Measurements from ENCODE around the gene FBXL13.

Gene FBXL13

DNA sequence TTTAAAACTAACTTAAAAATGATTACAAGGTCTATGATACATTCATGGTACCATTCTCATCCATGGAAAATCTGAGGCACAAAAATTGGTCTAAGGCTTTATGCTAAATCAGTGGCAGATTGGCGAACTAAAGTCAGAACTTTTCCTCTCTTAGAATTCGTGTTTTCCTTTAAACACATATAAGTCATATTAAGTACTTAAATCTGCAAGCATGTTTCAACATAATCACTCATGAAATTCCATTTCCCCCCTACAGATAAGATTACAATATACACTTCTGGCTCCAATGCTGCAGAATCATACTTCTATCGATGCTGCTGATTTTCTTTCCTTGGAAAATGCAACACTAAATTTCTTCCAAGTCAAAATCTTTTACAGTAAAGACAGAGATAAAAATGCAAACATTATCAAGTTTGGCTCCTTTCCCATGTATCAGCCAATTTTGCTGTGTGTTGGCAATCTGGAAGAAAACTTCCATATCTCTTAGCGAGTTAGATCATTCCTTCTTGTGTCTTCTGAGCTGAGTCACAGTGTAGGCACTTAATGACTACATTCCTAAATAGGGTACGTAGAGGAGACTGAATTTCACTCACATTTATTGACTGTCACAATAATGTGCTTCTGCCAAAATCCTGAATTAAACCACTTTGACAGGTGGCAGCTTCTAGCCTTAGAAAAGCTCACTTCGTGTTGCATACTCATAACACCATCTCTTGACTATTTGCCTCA lies 238.2 kb downstream of the FBXL13 start:
- no CpG with 5 or more reads among the region's 6 CpGs for WGBS (ENCODE audit: extremely low coverage, insufficient coverage, insufficient read length)
- no peak overlapping the region for H2BK120ac ChIP-seq (ENCODE audit: insufficient read depth, low read length, poor library complexity)
- H2BK12ac ChIP-seq (ENCODE audit: low read length) = no peak overlapping the region
- H3K23ac ChIP-seq (ENCODE audit: low read length) = no peak overlapping the region
- H3K18ac ChIP-seq (ENCODE audit: low read length) = no peak overlapping the region
- no peaks in the 10 kb centered on the region for H3K36me3 ChIP-seq (ENCODE audit: control insufficient read depth in 1 of 2, insufficient read depth in 2 of 2, low read length in 2 of 2)
- no peaks in the 10 kb centered on the region for H3K79me1 ChIP-seq (ENCODE audit: low read length)
- H3K4me3 ChIP-seq (ENCODE audit: low read depth, low read length) = no peak overlapping the region
- H3K14ac ChIP-seq (ENCODE audit: low read length) = no peak overlapping the region
- no peaks in the 10 kb centered on the region for H3K27me3 ChIP-seq (ENCODE audit: insufficient read depth, low read length)
- no peak overlapping the region for H4K91ac ChIP-seq (ENCODE audit: low read depth, low read length)
- H3K79me2 ChIP-seq (ENCODE audit: control insufficient read depth, insufficient read depth, low read length, poor library complexity) = no peaks in the 10 kb centered on the region
- H3K4me1 ChIP-seq (ENCODE audit: control insufficient read depth in 1 of 2, insufficient read depth in 2 of 2, low read length in 2 of 2) = peaks cover 2 to 5% of the 10 kb centered on the region in 2 experiments
- no peak overlapping the region for H2BK5ac ChIP-seq (ENCODE audit: low read depth, low read length, poor library complexity)
- no peak overlapping the region for H2AFZ ChIP-seq (ENCODE audit: insufficient read depth, low read length, poor library complexity)
- no peak overlapping the region for H4K12ac ChIP-seq (ENCODE audit: low read depth, low read length)
- H3K4ac ChIP-seq (ENCODE audit: low read depth, low read length) = no peak overlapping the region
- no peaks in the 10 kb centered on the region for H3K9me3 ChIP-seq (ENCODE audit: insufficient read depth, low read depth, low read length)
- H3K9ac ChIP-seq (ENCODE audit: low read length) = no peak overlapping the region
- H3K27ac ChIP-seq (ENCODE audit: low read depth, low read length) = no peak overlapping the region
- peak; percentile 2 to 69 for DNase-seq
- H3K4me2 ChIP-seq (ENCODE audit: low read length) = no peak overlapping the region
- H4K8ac ChIP-seq (ENCODE audit: low read depth, low read length) = no peak overlapping the region
- H2AK5ac ChIP-seq (ENCODE audit: low read length) = no peak overlapping the region

DNA sequence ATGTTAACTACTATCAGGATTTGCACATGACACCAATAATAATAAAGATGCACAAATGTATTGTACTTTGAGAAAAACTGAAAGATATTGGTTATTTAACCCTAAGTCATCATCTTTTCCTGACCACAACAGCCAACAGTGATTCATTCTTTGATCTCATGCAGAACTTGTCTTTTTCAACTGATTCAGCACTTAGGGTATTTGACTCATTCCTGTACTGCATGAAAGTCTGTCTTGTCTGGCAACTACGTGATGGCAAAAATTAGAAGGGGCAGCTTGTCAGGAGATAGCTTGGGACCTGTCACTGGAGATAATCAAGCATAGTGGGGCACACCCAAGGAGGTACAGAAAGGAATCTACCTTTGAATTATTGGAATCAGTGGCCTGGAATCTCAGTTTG lies 239.6 kb downstream of the FBXL13 start:
- no peaks in the 10 kb centered on the region for H3K36me3 ChIP-seq (ENCODE audit: control insufficient read depth in 1 of 2, insufficient read depth in 2 of 2, low read length in 2 of 2)
- WGBS (ENCODE audit: extremely low coverage, insufficient coverage, insufficient read length) = no CpG with 5 or more reads among the region's 1 CpG
- no peaks in the 10 kb centered on the region for H3K79me1 ChIP-seq (ENCODE audit: low read length)
- H3K14ac ChIP-seq (ENCODE audit: low read length) = no peak overlapping the region
- H3K4me3 ChIP-seq (ENCODE audit: low read depth, low read length) = no peak overlapping the region
- no peaks in the 10 kb centered on the region for H3K79me2 ChIP-seq (ENCODE audit: control insufficient read depth, insufficient read depth, low read length, poor library complexity)
- H2AFZ ChIP-seq (ENCODE audit: insufficient read depth, low read length, poor library complexity) = no peak overlapping the region
- no peak overlapping the region for H4K12ac ChIP-seq (ENCODE audit: low read depth, low read length)
- H2BK120ac ChIP-seq (ENCODE audit: insufficient read depth, low read length, poor library complexity) = no peak overlapping the region
- H4K8ac ChIP-seq (ENCODE audit: low read depth, low read length) = no peak overlapping the region
- H3K4me2 ChIP-seq (ENCODE audit: low read length) = no peak overlapping the region
- DNase-seq = peak in 1 of 2 donors; percentile 12
- no peak overlapping the region for H2BK12ac ChIP-seq (ENCODE audit: low read length)
- H2BK5ac ChIP-seq (ENCODE audit: low read depth, low read length, poor library complexity) = no peak overlapping the region
- H3K18ac ChIP-seq (ENCODE audit: low read length) = no peak overlapping the region
- no peak overlapping the region for H2AK5ac ChIP-seq (ENCODE audit: low read length)
- H3K9me3 ChIP-seq (ENCODE audit: insufficient read depth, low read depth, low read length) = no peaks in the 10 kb centered on the region
- H3K23ac ChIP-seq (ENCODE audit: low read length) = no peak overlapping the region
- no peak overlapping the region for H3K4ac ChIP-seq (ENCODE audit: low read depth, low read length)
- H3K4me1 ChIP-seq (ENCODE audit: control insufficient read depth in 1 of 2, insufficient read depth in 2 of 2, low read length in 2 of 2) = peaks cover 2 to 5% of the 10 kb centered on the region in 2 experiments
- H3K27me3 ChIP-seq (ENCODE audit: insufficient read depth, low read length) = no peaks in the 10 kb centered on the region
- peak overlapping the region; percentile 39 for H3K27ac ChIP-seq (ENCODE audit: low read depth, low read length)
- no peak overlapping the region for H4K91ac ChIP-seq (ENCODE audit: low read depth, low read length)
- no peak overlapping the region for H3K9ac ChIP-seq (ENCODE audit: low read length)

DNA sequence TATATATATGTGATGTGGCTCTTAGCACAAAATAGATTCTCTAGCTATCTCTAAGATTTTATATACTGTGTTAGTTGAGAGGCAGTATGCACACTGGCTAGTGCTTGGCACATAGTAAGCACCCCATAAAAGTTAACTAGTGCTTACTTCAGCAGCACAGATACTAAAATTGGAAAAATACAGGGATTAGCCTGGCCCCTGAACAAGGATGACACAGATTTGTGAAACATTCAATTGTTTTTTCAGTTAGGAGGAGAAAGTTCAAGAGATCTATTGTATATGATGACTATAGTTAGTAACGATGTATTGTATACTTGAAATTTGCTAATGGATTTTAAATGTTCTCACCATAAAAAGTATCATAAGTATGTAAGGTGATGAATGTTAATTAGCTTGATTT lies 240.1 kb downstream of the FBXL13 start:
- no CpG with 5 or more reads among the region's 1 CpG for WGBS (ENCODE audit: extremely low coverage, insufficient coverage, insufficient read length)

DNA sequence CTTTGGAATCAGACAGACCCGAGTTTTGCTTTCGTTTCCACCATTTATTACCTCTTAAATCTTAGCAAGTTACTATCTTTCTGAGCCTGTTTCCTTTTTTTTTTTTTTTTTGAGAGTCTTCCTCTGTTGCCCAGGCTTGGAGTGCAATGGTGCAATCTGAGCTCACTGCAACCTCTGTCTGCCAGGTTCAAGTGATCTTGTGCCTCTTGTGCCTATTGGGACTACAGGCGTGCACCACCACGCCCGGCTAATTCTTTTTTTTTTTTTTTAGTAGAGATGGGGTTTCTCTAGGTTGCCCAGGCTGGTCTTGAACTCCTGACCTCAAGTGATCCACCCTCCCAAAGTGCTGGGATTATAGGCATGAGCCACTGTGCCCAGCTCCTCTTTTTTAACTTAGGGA lies 241.3 kb downstream of the FBXL13 start:
- no peak overlapping the region for H3K9ac ChIP-seq (ENCODE audit: low read length)
- H3K36me3 ChIP-seq (ENCODE audit: control insufficient read depth in 1 of 2, insufficient read depth in 2 of 2, low read length in 2 of 2) = no peaks in the 10 kb centered on the region
- H3K4me2 ChIP-seq (ENCODE audit: low read length) = no peak overlapping the region
- H4K12ac ChIP-seq (ENCODE audit: low read depth, low read length) = no peak overlapping the region
- H3K14ac ChIP-seq (ENCODE audit: low read length) = no peak overlapping the region
- no peak overlapping the region for H4K91ac ChIP-seq (ENCODE audit: low read depth, low read length)
- no peak overlapping the region for H3K4ac ChIP-seq (ENCODE audit: low read depth, low read length)
- no peak overlapping the region for H3K18ac ChIP-seq (ENCODE audit: low read length)
- H2BK120ac ChIP-seq (ENCODE audit: insufficient read depth, low read length, poor library complexity) = no peak overlapping the region
- H3K79me1 ChIP-seq (ENCODE audit: low read length) = no peaks in the 10 kb centered on the region
- no peak for DNase-seq
- no CpG with 5 or more reads among the region's 5 CpGs for WGBS (ENCODE audit: extremely low coverage, insufficient coverage, insufficient read length)
- no peak overlapping the region for H3K27ac ChIP-seq (ENCODE audit: low read depth, low read length)
- peaks cover 9 to 17% of the 10 kb centered on the region in 2 experiments for H3K4me1 ChIP-seq (ENCODE audit: control insufficient read depth in 1 of 2, insufficient read depth in 2 of 2, low read length in 2 of 2)
- H4K8ac ChIP-seq (ENCODE audit: low read depth, low read length) = no peak overlapping the region
- no peak overlapping the region for H3K4me3 ChIP-seq (ENCODE audit: low read depth, low read length)
- H3K9me3 ChIP-seq (ENCODE audit: insufficient read depth, low read depth, low read length) = no peaks in the 10 kb centered on the region
- H2BK12ac ChIP-seq (ENCODE audit: low read length) = no peak overlapping the region
- H2AK5ac ChIP-seq (ENCODE audit: low read length) = no peak overlapping the region
- no peaks in the 10 kb centered on the region for H3K27me3 ChIP-seq (ENCODE audit: insufficient read depth, low read length)
- no peak overlapping the region for H3K23ac ChIP-seq (ENCODE audit: low read length)
- H3K79me2 ChIP-seq (ENCODE audit: control insufficient read depth, insufficient read depth, low read length, poor library complexity) = peaks cover 1% of the 10 kb centered on the region
- H2BK5ac ChIP-seq (ENCODE audit: low read depth, low read length, poor library complexity) = no peak overlapping the region
- no peak overlapping the region for H2AFZ ChIP-seq (ENCODE audit: insufficient read depth, low read length, poor library complexity)

More for the DNA sequence above, 240.1 kb downstream of the FBXL13 start:
- no peak overlapping the region for H2BK5ac ChIP-seq (ENCODE audit: low read depth, low read length, poor library complexity)
- no peak overlapping the region for H2AFZ ChIP-seq (ENCODE audit: insufficient read depth, low read length, poor library complexity)
- H3K27ac ChIP-seq (ENCODE audit: low read depth, low read length) = no peak overlapping the region
- no peak overlapping the region for H4K12ac ChIP-seq (ENCODE audit: low read depth, low read length)
- no peak overlapping the region for H4K8ac ChIP-seq (ENCODE audit: low read depth, low read length)
- peaks cover 2 to 8% of the 10 kb centered on the region in 2 experiments for H3K4me1 ChIP-seq (ENCODE audit: control insufficient read depth in 1 of 2, insufficient read depth in 2 of 2, low read length in 2 of 2)
- H3K4me2 ChIP-seq (ENCODE audit: low read length) = no peak overlapping the region
- no peak for DNase-seq
- H3K18ac ChIP-seq (ENCODE audit: low read length) = no peak overlapping the region
- no peak overlapping the region for H2BK120ac ChIP-seq (ENCODE audit: insufficient read depth, low read length, poor library complexity)
- no peaks in the 10 kb centered on the region for H3K79me2 ChIP-seq (ENCODE audit: control insufficient read depth, insufficient read depth, low read length, poor library complexity)
- no peaks in the 10 kb centered on the region for H3K36me3 ChIP-seq (ENCODE audit: control insufficient read depth in 1 of 2, insufficient read depth in 2 of 2, low read length in 2 of 2)
- H3K79me1 ChIP-seq (ENCODE audit: low read length) = no peaks in the 10 kb centered on the region
- H3K9ac ChIP-seq (ENCODE audit: low read length) = no peak overlapping the region
- no peaks in the 10 kb centered on the region for H3K9me3 ChIP-seq (ENCODE audit: insufficient read depth, low read depth, low read length)
- no peaks in the 10 kb centered on the region for H3K27me3 ChIP-seq (ENCODE audit: insufficient read depth, low read length)
- H3K14ac ChIP-seq (ENCODE audit: low read length) = no peak overlapping the region
- no peak overlapping the region for H4K91ac ChIP-seq (ENCODE audit: low read depth, low read length)
- no peak overlapping the region for H3K4ac ChIP-seq (ENCODE audit: low read depth, low read length)
- no peak overlapping the region for H2BK12ac ChIP-seq (ENCODE audit: low read length)
- no peak overlapping the region for H3K4me3 ChIP-seq (ENCODE audit: low read depth, low read length)
- no peak overlapping the region for H3K23ac ChIP-seq (ENCODE audit: low read length)
- H2AK5ac ChIP-seq (ENCODE audit: low read length) = no peak overlapping the region
